GM10847 (cell line): ENCODE data around the gene CPLANE1.

ENCODE experiments used
- POLR2A ChIP-seq: IDR thresholded peaks from 2 replicates; pipeline ENCODE4 v1.6.1; 2011; ENCODE audit not compliant: insufficient read length; ENCODE audit errors: extremely low read depth

The CPLANE1 gene

DNA sequence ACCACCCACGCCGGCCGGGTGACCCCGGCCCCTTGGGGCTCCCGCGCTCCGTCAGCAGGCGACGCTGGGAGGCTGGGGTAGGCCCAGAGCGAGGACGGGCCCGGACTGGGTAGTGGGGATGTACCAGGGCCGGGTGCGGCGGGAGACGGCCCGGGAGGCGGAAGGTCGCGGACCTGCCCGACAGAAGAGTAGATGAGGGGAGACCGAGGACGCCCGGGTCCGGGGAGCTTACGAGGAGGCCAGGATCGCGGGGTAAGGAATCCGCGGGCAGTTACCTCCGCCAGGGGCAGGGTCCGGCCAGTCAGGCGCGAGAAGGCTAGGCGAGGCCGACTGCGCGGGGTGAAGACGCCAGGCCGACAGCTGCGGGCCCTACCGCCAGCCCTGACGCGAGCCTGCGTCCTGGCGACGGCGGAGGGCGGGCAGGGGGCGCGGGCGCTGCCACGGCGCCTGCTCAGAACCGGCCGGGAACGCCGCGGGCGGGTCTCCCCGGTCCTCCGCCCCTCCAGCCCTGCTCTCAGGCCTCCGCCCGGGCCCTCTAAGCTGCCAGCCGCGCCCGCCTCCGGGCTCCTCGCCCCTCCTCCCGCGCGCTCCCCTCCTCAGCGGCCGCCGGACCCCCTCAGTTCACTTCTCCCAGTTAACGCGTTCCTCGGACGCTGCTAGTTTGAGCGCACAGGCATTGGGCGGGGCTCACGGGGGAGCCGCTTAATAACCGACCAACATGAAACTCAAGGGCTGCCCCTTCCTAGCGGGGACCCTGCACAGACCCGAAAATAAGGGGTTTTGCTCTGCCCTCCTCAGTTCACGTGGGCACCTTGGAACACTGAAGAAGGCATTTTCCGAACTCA lies at the start of gene CPLANE1:
CPLANE1 (minus strand) TSS at position 407 of the 845 bp plus-strand sequence. CDS start 1,678 bp downstream, outside the sequence.
- peak; percentile 73 for TF ChIP-seq POLR2A

DNA sequence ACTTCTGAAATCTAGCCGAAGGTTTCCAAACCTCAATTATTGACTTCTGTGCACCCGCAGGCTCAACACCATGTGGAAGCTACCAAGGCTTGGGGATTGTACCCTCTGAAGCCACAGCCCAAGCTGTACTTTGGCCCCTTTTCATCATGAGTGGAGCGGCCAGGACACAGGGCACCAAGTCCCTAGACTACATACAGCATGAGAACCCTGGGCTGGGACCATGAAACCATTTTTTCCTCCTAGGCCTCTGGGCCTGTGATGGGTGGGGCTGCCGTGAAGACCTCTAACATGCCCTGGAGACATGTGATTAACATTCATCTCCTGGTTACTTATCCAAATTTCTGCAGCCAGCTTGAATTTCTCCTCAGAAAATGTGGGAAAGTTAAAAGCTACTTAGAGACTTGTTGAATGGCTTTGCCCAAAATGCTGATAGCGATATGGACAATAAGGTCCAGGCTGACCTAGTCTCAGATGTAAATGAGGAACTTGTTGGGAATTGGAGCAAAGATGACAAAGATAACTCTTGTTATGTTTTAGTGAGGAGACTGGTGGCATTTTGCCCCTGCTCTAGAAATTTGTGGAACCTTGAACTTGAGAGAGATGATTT lies 34.1 kb upstream of the CPLANE1 start:
- TF ChIP-seq POLR2A = no peak

DNA sequence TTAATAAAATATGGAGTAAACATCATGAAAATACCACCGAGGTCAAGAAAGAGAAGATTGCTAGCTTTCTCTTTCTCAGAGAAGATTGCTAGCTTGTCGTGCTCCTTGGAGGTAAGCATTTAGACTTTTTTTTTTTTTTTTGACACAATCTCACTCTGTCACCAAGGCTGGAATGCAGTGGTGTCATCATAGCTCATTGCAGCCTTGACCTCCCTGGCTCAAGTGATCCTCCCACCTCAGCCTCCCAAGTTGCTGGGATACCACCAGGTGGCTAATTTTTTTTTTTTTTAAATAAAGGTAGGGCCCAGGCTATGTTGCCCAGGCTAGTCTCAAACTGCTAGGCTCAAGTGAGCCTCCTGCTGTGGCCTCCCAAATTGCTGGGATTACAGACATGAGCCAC lies 26.3 kb upstream of the CPLANE1 start:
- TF ChIP-seq POLR2A = no peak

DNA sequence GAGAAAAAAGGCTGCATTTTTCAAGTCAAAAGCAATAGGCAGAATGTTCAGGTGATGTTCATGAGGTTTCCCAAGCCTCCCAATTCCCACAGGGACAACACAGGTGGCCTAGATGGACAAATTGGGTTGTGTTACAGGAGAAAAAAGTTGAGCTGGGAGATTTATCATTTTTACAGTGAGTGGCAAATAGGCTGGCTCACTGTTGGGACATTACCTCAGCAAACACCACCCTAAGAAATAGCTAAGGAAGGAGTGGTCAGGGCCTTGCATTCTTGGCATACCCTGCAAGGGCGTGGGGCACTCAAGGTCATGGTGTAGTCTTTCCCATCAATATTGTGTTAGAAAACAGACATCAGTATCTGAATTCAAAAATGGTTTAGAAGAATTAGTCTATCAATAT lies 23.3 kb upstream of the CPLANE1 start:
- no peak for TF ChIP-seq POLR2A

DNA sequence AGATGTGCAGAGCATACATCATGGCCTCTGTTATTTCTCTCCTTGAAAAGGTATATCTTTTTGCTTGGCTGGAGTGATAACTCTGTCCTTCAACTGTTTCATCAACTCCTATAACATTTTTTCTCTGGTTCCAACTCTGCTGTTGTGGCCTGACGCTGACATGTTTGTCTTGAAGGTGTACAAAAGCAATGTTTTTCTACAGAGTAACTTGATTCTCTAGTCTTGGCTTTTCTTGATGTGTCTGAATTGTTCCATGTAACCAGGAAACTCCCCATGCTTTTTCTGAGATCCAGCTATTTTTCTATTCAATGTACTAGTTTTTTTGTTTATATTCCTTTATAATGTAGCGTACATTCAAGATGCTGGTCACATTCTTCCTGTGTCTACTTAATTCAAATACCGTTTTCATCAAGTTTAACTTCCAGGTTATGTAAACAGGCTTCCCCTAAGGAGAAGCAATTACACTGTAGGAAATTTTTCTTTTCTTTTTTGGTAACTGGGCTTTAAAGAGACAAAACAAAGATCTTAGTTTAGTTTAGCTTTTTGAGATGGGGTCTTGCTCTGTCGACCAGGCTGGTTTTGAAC lies 6.7 kb upstream of the CPLANE1 start:
- TF ChIP-seq POLR2A = no peak

DNA sequence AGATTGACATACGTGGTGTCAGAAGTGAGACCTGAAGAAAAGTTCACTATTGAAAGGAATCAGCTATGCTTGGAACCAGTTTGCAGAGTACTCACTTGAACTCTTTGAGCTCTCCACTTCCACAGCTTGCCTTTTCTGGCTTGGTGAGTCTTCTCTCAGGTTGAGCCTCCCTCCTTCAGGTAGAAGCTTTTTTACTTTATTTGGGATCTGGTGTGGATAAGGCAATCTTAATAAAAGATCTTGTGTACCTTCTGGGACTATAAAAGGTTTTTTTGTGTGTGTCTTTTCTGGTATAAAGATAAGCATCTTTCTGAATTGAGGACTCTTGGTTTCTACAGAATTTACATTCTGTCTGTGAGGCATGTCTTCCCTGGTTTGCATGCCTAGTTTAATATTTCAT lies 5.4 kb upstream of the CPLANE1 start:
- no peak for TF ChIP-seq POLR2A

DNA sequence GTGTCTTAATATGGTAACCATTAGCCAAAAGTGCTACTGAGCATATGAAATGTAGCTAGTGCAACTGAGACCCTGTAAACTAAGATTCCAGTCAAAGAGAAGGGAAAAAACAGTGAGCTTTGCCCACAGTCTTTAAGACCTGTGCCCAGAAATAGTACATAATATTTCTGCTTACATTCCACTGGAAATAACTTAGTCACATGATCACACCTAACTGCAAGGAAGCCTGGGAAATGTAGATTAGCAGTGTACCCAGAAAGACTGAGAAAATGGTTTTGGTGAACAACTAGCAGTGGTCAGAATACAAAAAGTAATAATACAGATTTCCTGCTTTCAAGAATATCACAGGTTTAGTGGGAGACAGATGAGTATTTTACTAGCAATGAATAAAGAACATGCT lies 2.5 kb upstream of the CPLANE1 start:
- no peak for TF ChIP-seq POLR2A

- TF ChIP-seq POLR2A = no peak
These were observed 614 bp upstream of the CPLANE1 start for GRCh38 chr5:37249815-37250164.

- TF ChIP-seq POLR2A = no peak
These were observed 681 bp downstream of the CPLANE1 start for GRCh38 chr5:37248421-37248969.

DNA sequence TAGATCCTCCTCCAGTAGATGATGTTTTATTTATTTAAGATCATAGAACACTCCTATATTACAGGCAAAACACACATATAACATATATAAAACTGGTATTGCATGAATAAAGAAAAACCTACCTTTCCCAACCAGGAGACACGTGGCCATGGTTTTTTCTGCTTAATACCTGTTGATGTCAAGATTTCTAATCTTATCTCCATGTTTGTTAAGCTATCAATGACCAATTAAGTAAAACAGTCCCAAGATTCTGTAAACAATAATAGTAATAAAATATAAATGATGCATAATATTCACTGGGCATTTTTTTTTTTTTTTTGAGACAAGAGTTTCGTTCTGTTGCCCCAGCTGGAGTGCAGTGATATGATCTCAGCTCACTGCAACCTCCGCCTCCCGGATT lies 1.7 kb downstream of the CPLANE1 start:
- no peak for TF ChIP-seq POLR2A

DNA sequence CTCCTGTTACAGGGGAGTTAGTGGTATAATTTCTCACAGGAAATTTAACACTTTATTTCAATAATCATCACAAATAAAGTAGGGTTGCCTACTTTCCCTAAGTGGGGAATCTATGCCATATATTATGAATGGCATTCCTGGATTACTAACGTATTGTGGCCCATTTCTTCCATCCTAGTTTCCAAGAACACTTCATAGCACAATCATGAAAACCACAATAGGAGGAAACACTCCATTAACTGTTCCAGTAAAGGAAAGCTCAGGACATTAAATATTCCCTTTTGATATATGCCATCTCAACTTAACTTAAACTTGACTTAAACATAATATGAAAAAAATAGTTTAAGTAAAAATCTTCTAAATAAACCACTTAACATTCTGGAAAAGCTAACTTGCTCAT lies 2.1 kb downstream of the CPLANE1 start:
- TF ChIP-seq POLR2A = no peak

GRCh38 chr5:37234288-37234687 lies 14.9 kb downstream of the CPLANE1 start:
- TF ChIP-seq POLR2A = no peak

DNA sequence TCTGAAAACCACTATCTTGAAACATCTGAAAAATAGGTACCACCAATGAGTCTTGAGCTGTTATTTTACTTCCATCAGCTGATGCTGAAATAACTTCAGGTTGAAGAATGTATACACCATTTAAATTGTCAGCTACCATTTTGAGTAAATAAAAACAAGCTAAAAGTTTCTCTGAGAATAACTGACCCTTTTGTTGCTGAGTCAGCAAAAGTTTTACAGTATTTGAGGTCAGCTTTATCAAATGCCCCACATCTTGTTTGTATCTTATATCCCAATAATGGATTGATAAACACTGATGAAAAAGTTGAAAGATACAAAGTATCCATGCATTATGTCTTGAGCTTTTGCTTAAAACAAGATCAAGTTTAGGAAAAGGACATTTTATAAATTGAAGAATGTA lies 22.8 kb downstream of the CPLANE1 start:
- no peak for TF ChIP-seq POLR2A

- no peak for TF ChIP-seq POLR2A
These were observed 27.0 kb downstream of the CPLANE1 start for GRCh38 chr5:37222181-37222580.

GRCh38 chr5:37217976-37218375 lies 31.2 kb downstream of the CPLANE1 start:
- TF ChIP-seq POLR2A = no peak

GRCh38 chr5:37214550-37214949 lies 34.6 kb downstream of the CPLANE1 start:
- no peak for TF ChIP-seq POLR2A

DNA sequence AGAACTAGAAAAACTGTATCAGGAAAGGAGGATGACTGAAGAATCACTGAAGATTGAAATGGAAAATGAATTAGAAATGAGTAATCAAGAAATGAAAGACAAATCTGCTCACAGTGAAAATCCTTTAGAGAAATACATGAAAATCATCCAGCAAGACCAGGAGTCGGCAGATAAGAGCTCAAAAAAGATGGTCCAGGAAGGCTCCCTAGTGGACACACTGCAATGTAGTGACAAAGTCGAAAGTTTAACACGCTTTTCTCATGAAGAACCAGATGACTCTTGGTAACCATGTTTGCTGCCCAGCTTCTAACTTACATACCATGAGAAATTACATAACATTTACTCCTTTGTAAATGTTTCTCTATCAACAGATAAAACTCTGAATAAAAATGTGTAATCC lies 37.1 kb downstream of the CPLANE1 start:
- TF ChIP-seq POLR2A = no peak

GRCh38 chr5:37211661-37212060 lies 37.5 kb downstream of the CPLANE1 start:
- TF ChIP-seq POLR2A = no peak
